NCI-H82 treated with DMSO at 0.1 percent for 48 hours (cell line): ENCODE measurements around the gene PPP3CA.

Experiments used
- DNase-seq: peaks from one replicate; lab custom pipeline; 2025; ENCODE audit not compliant: unreplicated experiment; lab: John Stamatoyannopoulos, UW

The PPP3CA gene

GRCh38 chr4:101347267-101347556 is at the start of gene PPP3CA:
PPP3CA (minus strand) TSS chr4:101347526.
- no peak for DNase-seq

GRCh38 chr4:101393256-101393655 is 45.9 kb upstream of the PPP3CA start:
- DNase-seq = no peak

GRCh38 chr4:101370663-101371210 is 23.4 kb upstream of the PPP3CA start:
- DNase-seq = no peak

- DNase-seq = no peak
Measured at GRCh38 chr4:101367201-101367600, 19.9 kb upstream of the PPP3CA start.

- no peak for DNase-seq
Measured at GRCh38 chr4:101366331-101366730, 19.0 kb upstream of the PPP3CA start.

GRCh38 chr4:101357751-101358150 is 10.4 kb upstream of the PPP3CA start:
- no peak for DNase-seq

- DNase-seq = no peak
Measured at GRCh38 chr4:101356928-101357327, 9.6 kb upstream of the PPP3CA start.

- DNase-seq = no peak
Measured at GRCh38 chr4:101355767-101356702, 8.7 kb upstream of the PPP3CA start.

GRCh38 chr4:101355246-101355645 is 7.9 kb upstream of the PPP3CA start:
- no peak for DNase-seq

GRCh38 chr4:101349801-101350064 is 2.4 kb upstream of the PPP3CA start:
- DNase-seq = no peak

- no peak for DNase-seq
Measured at GRCh38 chr4:101348995-101349800, 1.9 kb upstream of the PPP3CA start.

- DNase-seq = no peak
Measured at GRCh38 chr4:101348367-101348827, 1.1 kb upstream of the PPP3CA start.

- peak; percentile 84 for DNase-seq
Measured at GRCh38 chr4:101347557-101348366, 436 bp upstream of the PPP3CA start.

GRCh38 chr4:101346351-101347266 is 717 bp downstream of the PPP3CA start:
- no peak for DNase-seq

GRCh38 chr4:101345596-101346350 is 1.6 kb downstream of the PPP3CA start:
- DNase-seq = no peak

GRCh38 chr4:101345271-101345595 is 2.1 kb downstream of the PPP3CA start:
- no peak for DNase-seq

GRCh38 chr4:101339332-101339731 is 8.0 kb downstream of the PPP3CA start:
- DNase-seq = no peak

- DNase-seq = no peak
Measured at GRCh38 chr4:101337688-101338087, 9.6 kb downstream of the PPP3CA start.

GRCh38 chr4:101334963-101335572 is 12.3 kb downstream of the PPP3CA start:
- DNase-seq = no peak
